Measurements from ENCODE around the gene GLG1.
"Not testable (repeated sequence)": the region's sequence is repeated elsewhere in the genome, so short reads cannot be mapped to it uniquely, and the experiment has no call there.

GLG1 gene

DNA sequence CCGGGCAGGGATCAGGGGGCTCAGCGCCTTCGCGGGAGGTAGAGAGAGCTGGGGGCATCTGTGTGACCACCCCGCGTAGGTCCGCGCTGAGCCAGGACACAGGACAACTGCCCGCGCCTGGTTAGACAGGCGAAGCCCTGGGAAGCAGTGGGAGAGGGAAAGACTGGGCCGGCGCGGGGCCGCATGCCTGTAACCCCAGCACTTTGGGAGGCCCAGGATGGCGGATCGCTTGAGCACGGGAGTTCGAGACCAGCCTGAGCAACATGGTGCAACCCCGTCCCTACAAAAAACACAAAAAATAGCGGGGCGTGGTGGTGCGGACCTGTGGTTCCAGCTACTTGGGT lies 199.6 kb downstream of the GLG1 start:
- not testable (repeated sequence) for DNase-seq (ENCODE audit: low spot score)

DNA sequence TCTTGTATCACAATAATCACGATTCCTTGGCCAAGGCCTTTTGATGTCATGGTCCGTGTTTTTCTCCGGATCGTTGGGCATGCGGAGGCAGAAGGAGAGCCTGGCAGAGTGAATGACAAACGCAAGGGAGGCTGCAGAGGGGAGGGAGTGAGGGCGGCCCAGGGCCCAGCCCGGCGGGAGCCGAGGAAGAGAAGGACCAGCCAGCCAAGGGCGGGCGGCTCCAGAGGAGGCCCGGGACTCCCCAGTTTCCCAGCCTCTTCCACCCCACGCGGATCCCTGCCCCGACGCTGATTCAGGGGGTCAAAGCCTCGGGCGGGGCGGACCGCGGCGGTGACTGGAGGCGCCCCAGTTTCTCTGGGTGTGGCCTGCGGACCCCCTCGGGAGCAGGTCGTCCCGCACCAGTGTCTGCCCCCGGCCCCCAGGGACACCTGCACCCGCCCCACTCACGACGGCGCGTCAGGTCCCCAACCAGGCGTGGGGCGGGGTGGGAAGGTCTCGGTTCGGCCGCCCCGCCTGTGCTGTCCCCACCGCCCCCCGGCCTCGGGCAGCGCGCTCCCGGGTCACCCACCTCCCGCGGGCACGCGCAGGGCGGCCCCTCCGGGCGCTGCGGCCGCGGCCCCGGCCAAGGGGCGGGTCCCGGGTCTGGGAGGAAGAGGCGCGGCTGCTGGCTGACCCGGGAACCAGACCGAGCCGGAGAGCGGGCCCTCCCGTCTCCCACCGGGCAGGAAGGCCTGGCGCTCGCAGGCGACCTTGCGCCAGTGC lies 200.1 kb downstream of the GLG1 start:
- not testable (repeated sequence) for DNase-seq (ENCODE audit: low spot score)

DNA sequence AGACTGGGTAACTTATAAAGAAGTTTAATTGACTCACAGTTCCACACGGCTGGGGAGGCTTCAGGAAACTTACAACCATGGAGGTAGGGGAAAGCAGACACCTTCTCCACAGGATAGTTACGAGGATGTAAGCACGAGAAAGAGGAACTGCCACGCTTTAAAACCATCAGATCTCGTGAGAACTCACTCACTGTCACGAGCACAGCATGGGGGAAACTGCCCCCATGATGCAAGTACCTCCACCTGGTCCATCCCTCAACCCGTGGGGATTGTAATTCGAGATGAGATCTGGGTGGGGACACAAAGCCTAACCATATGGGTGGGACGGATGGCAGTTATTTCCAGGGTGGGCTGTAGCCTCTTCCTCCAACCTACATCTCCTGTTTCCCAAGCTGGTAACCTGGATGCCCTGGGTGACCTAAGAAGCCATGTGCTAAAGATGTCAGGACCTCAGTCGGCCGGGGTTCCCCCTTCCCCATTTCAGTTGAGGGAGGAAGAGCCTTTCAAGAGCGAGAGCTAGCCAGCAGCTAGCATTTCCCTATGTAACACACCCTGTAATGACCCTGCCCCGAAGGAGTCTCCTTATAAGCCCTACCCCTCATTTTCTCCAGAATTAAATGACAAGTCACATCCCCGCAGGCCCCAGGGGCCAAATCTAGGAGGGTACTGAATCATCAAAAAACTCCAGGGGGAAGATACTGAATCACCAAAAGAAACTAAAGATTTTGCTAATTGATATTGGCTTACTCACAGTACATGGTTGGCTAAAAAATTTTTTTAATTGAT lies 202.6 kb downstream of the GLG1 start:
- DNase-seq (ENCODE audit: low spot score): not testable (repeated sequence)

DNA sequence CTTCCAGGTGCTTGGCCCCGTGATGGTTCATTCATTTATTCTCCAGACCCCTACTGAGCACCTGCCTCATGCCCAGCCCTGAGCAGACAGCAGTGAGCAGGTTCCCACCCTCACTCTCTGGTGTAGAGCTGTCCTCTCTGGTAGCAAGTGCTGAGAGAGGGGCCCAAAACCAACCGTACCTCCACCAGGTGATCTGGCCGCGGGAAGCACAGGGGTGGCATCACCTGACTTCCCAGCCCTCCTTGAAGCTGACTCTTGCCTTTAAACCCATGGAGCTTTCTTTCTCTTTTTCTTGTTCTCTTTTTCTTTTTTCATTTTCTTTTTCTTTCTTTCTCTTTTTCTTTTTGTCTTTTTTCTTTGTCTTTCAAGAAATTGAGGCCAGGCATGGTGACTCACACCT lies 206.7 kb downstream of the GLG1 start:
- DNase-seq (ENCODE audit: low spot score): not testable (repeated sequence)

DNA sequence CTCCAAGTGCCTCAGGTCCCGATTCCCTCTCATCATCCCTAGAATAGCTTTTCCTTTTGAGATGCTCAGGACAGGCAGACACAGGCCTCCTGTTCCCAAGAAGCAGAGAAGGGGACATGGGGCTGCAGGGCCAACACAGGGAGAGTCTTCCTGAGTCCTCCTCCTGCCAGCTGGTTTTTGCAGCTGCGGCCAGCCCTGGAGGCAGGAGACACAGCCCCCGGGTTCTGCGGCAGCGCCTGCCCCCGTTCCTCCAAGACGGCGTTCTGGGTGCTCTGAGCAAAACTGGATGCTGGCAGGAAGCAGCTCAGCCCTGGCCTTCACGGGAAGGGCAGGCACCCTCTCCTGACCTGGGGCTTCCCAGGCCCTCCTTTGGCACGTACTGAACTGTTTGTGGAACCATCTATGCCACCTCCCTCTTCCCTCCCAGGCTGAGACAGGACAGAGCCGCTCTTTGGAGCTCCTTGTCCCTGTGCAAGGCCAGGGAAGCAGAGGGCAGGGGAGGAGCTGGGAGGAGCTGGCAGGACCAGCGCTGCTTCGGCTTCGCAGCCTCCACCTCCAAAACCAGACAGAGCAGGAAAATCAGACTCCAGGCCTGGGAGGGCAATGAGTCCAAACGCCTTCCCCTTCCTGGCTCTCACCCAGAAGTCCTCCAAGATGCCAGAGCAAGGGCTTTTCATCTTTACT lies 208.6 kb downstream of the GLG1 start:
- not testable (repeated sequence) for DNase-seq (ENCODE audit: low spot score)
